ENCODE measurements around the gene ADCY1. TPM values are rescaled to one million over a fixed set of nuclear protein-coding genes. Genes with fewer than 3 reads are reported as not detected.
A peak's percentile ranks its signal among the peaks of the same experiment; 100 is the strongest.

The ADCY1 gene
- total RNA-seq, 4 donors from 2014 or later = under 0.01 to 1.5 (median 0.18) TPM

DNA sequence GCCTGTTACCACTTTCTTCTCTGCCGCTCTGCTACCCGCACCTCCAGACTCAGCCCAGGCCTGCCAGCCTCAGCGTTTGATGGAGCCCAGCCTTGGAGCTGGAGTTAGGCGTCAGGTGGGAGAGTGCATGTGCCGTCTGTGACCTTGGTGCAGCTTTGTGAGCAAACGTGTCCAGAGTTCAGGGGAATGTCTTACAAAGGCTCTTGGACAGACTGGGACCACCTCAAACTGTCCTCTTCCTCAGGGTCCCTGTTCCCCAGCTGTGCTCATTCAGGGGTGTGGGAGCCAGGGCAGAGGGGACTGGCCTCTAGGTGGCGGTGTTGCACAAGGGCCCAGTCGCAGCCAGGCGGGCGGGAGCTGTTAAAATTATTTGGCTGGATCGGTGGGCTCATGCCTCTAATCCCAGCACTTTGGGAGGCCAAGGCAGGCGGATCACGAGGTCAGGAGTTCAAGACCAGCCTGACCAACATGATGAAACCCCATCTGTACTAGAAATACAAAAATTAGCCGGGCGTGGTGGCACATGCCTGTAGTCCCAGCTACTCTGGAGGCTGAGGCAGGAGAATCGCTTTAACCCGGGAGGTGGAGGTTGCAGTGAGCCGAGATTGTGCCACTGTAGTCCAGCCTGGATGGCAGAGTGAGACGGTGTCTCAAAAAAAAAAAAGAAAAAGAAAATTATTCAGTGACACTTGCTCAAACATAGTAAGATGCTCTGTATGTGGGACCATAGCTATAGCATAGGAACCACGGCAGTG lies 89.2 kb downstream of the ADCY1 start:
- no peaks in the 10 kb centered on the region for H3K27me3 ChIP-seq
- peak in 2 of 3 donors; percentile 6 to 52 for DNase-seq
- no peak overlapping the region for H3K4me3 ChIP-seq
- TF ChIP-seq POLR2A (IDR thresholded peaks at IDR 0.05) = no peak
- TF ChIP-seq, protein P1, sequence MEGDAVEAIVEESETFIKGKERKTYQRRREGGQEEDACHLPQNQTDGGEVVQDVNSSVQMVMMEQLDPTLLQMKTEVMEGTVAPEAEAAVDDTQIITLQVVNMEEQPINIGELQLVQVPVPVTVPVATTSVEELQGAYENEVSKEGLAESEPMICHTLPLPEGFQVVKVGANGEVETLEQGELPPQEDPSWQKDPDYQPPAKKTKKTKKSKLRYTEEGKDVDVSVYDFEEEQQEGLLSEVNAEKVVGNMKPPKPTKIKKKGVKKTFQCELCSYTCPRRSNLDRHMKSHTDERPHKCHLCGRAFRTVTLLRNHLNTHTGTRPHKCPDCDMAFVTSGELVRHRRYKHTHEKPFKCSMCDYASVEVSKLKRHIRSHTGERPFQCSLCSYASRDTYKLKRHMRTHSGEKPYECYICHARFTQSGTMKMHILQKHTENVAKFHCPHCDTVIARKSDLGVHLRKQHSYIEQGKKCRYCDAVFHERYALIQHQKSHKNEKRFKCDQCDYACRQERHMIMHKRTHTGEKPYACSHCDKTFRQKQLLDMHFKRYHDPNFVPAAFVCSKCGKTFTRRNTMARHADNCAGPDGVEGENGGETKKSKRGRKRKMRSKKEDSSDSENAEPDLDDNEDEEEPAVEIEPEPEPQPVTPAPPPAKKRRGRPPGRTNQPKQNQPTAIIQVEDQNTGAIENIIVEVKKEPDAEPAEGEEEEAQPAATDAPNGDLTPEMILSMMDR (IDR thresholded peaks at IDR 0.05) = peak in 4 of 6 experiments; percentile 48 to 63 (median 59)
- no peaks in the 10 kb centered on the region for H3K36me3 ChIP-seq
- H3K9me3 ChIP-seq = no peaks in the 10 kb centered on the region
- H3K27ac ChIP-seq = no peak overlapping the region
- H3K4me1 ChIP-seq = no peaks in the 10 kb centered on the region

DNA sequence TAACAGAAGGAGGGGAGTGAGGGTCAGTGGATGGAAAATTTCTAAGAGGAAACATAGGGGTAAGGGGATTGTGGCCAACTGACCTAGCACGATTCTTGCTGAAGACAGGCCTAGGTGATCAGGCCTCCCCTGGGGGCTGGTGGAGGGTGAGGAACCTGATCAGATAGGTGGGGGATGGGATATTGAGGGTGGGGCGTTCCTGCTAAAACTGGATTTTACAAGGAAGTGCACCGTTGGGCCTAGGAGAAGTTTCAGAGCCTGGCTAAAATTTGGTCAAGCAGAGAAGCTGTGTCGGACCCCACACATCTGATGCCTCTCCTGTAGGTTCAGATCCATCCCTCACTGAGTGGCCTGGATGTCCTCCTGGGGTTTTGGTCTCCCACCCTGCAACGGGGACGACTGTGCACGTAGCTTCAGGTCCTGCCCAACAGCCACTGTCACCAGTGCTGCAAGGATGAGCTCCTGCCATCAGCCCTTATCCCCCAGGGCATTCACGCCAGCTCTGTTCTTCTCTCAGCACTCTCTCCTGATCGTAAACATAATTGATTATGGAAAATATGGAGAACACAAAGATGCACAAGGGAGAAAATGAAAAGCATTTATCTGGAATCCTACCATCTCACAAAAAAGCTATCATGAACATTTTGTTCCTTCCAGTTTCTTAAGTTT lies 89.9 kb downstream of the ADCY1 start:
- TF ChIP-seq, protein P1 (IDR thresholded peaks at IDR 0.05) = no peak
- no peak for TF ChIP-seq POLR2A (IDR thresholded peaks at IDR 0.05)
- no peaks in the 10 kb centered on the region for H3K9me3 ChIP-seq
- H3K4me3 ChIP-seq = no peak overlapping the region
- no peaks in the 10 kb centered on the region for H3K4me1 ChIP-seq
- no peaks in the 10 kb centered on the region for H3K36me3 ChIP-seq
- H3K27me3 ChIP-seq = no peaks in the 10 kb centered on the region
- no peak overlapping the region for H3K27ac ChIP-seq
- DNase-seq = peak in 2 of 3 donors; percentile 12 to 32

DNA sequence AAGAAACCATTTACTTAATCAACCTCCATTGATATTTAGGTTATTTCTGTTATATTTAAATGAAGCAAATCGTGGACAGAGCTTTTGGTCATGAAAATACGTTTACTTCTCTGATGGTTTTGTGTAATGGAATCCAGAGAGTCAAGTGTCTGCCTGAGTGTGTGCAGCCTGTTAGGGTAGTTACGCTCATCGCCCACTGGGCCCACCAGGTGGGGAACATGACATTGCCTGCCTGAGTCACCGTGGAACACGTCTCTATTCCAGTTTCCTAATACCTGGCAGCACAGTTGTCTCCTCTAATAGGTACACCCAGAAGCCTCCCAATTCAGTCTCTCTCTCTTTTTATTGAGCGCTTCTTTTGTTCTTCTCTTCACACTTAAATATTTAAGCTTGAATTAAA lies 91.0 kb downstream of the ADCY1 start:
- no peak for DNase-seq
- Histone ChIP-seq H3K27me3 (no peaks in the 10 kb centered on the region), H3K4me3 (no peak overlapping the region), H3K9me3 (no peaks in the 10 kb centered on the region), H3K36me3 (no peaks in the 10 kb centered on the region), H3K27ac (no peak overlapping the region), H3K4me1 (no peaks in the 10 kb centered on the region)
- TF ChIP-seq, protein P1 (IDR thresholded peaks at IDR 0.05) = no peak
- no peak for TF ChIP-seq POLR2A (IDR thresholded peaks at IDR 0.05)

DNA sequence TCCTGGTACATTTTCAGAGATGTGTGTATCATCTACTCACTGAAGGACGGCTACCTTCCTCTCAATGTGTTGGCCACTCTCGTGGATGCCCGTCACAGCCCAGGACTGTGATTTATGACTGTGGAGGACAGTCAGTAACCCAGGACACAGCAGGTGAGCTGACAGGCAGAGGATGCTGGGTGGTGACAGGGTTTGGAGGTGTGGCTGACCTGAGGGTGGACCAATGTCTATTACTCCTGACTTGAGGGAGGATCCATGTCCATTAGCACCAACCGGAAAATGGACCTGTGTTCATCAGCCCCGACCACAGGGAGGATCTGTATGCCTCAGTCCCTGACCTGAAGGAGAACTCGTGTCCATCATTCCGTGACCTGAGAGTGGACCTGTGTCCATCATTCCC lies 96.1 kb downstream of the ADCY1 start:
- Histone ChIP-seq H3K36me3 (no peaks in the 10 kb centered on the region), H3K27ac (no peak overlapping the region), H3K4me1 (no peaks in the 10 kb centered on the region), H3K4me3 (no peak overlapping the region), H3K27me3 (no peaks in the 10 kb centered on the region), H3K9me3 (no peaks in the 10 kb centered on the region)
- peak in 2 of 3 donors; percentile 6 to 30 for DNase-seq
- TF ChIP-seq, protein P1 (IDR thresholded peaks at IDR 0.05) = no peak
- TF ChIP-seq POLR2A (IDR thresholded peaks at IDR 0.05) = no peak

DNA sequence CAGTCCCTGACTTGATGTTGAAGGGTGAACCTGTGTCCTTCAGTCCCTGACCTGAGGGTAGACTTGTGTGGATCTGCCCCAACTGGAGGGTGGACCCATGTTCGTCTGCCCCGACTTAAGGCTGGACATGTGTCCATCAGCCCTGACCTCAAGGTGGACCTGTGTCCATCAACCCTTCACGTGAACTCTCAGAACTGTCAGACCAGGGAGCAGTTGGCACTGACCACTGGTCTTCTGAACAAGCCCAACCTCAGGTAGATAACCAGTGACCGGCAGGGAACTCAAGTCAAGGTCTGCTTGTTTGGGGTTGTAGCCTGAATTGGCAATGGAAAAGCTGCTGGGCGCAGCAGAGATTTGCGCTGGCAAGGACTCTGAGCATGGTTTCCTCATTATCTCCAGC lies 96.5 kb downstream of the ADCY1 start:
- Histone ChIP-seq H3K4me3 (no peak overlapping the region), H3K36me3 (no peaks in the 10 kb centered on the region), H3K9me3 (no peaks in the 10 kb centered on the region), H3K4me1 (no peaks in the 10 kb centered on the region), H3K27me3 (no peaks in the 10 kb centered on the region), H3K27ac (no peak overlapping the region)
- TF ChIP-seq POLR2A (IDR thresholded peaks at IDR 0.05) = no peak
- TF ChIP-seq, protein P1 (IDR thresholded peaks at IDR 0.05) = no peak
- DNase-seq = peak in 2 of 3 donors; percentile 8 to 15

All from Peyer's patch (tissue), 4 donors.